GM19351 (cell line): ENCODE data around the gene OSBP2.
A peak's percentile ranks its signal among the peaks of the same experiment; 100 is the strongest.
"Not testable (repeated sequence)": the region's sequence is repeated elsewhere in the genome, so short reads cannot be mapped to it uniquely, and the experiment has no call there.

Experiments used
- ATAC-seq: cut with Tn5 transposase; IDR thresholded peaks from one replicate; pipeline ENCODE4 v1.9.1; 2021; ENCODE audit warnings: mild to moderate bottlenecking, moderate library complexity; ENCODE audit not compliant: unreplicated experiment

Gene OSBP2

GRCh38 chr22:30717331-30717921, 22.8 kb downstream of the OSBP2 start:
- no peak for ATAC-seq

- ATAC-seq: no peak
Measured at GRCh38 chr22:30717952-30718351, 23.3 kb downstream of the OSBP2 start.

GRCh38 chr22:30718491-30718890, 23.8 kb downstream of the OSBP2 start:
- no peak for ATAC-seq

GRCh38 chr22:30718938-30719337, 24.3 kb downstream of the OSBP2 start:
- no peak for ATAC-seq

- no peak for ATAC-seq
Measured at GRCh38 chr22:30720263-30720837, 25.7 kb downstream of the OSBP2 start.

- ATAC-seq: no peak
Measured at GRCh38 chr22:30721741-30722140, 27.1 kb downstream of the OSBP2 start.

- ATAC-seq: no peak
Measured at GRCh38 chr22:30728826-30729225, 34.2 kb downstream of the OSBP2 start.

GRCh38 chr22:30731658-30732057, 37.0 kb downstream of the OSBP2 start:
- ATAC-seq: no peak

GRCh38 chr22:30732426-30732825, 37.8 kb downstream of the OSBP2 start:
- no peak for ATAC-seq

- ATAC-seq: no peak
Measured at GRCh38 chr22:30733181-30733631, 38.5 kb downstream of the OSBP2 start.

GRCh38 chr22:30740007-30740406, 45.3 kb downstream of the OSBP2 start:
- not testable (repeated sequence) for ATAC-seq

GRCh38 chr22:30740511-30740910, 45.8 kb downstream of the OSBP2 start:
- ATAC-seq: peak; percentile 47

- ATAC-seq: no peak
Measured at GRCh38 chr22:30742291-30743256, 47.9 kb downstream of the OSBP2 start.

GRCh38 chr22:30743257-30744020, 48.8 kb downstream of the OSBP2 start:
- ATAC-seq: no peak

GRCh38 chr22:30744224-30744623, 49.5 kb downstream of the OSBP2 start:
- no peak for ATAC-seq

- ATAC-seq: no peak
Measured at GRCh38 chr22:30747493-30747892, 52.8 kb downstream of the OSBP2 start.

- ATAC-seq: no peak
Measured at GRCh38 chr22:30749272-30749671, 54.6 kb downstream of the OSBP2 start.

GRCh38 chr22:30749849-30750248, 55.2 kb downstream of the OSBP2 start:
- ATAC-seq: no peak

GRCh38 chr22:30751529-30751928, 56.9 kb downstream of the OSBP2 start:
- no peak for ATAC-seq

GRCh38 chr22:30752771-30753170, 58.1 kb downstream of the OSBP2 start:
- no peak for ATAC-seq

- no peak for ATAC-seq
Measured at GRCh38 chr22:30753701-30754100, 59.0 kb downstream of the OSBP2 start.
